GM18520 (cell line): ENCODE data around the gene VPS41.

Source experiments
- ATAC-seq: cut with Tn5 transposase; IDR thresholded peaks from one replicate; pipeline ENCODE4 v1.9.1; 2021; ENCODE audit not compliant: unreplicated experiment

VPS41 gene

GRCh38 chr7:38744746-38745145, 164.2 kb downstream of the VPS41 start:
- no peak for ATAC-seq

DNA sequence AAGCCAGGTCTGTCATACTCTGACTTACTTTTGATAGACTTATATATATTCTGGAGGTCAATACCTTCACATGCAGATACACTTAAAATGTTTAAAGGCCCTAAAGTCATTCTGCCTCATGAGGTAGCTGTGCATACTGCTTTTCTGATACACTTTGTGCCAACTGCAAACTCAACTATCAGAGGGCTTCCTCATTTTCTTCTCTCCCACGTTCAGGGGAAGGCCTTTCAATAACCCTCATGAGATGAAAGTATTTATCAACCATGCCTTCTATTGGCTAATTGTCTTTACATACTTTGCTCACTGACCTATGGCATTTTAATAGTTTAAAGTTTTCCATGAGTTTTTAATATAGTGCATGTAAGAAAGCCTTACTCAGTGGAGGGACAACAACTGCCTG, 165.1 kb downstream of the VPS41 start:
- no peak for ATAC-seq

GRCh38 chr7:38740041-38740440, 168.9 kb downstream of the VPS41 start:
- ATAC-seq, result no peak

DNA sequence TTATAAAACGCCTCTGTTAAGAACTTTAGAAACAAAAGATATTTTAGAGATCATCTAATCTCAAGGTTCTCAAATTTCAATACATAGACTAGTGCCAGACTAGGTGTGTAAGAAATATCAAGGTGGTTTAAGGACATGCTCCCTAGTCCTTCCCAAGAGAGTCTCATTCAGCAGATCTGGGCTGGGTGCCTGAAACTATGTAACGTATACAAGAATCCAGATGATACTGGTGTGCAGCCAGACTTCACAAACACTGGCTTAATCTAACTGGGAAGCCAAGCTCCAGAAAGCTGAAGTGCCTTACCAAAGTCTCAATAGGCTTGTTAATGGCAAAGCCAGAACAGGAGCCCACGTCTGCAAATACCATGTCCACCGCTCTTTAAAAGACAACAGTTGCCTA, 172.9 kb downstream of the VPS41 start:
- ATAC-seq, result no peak

DNA sequence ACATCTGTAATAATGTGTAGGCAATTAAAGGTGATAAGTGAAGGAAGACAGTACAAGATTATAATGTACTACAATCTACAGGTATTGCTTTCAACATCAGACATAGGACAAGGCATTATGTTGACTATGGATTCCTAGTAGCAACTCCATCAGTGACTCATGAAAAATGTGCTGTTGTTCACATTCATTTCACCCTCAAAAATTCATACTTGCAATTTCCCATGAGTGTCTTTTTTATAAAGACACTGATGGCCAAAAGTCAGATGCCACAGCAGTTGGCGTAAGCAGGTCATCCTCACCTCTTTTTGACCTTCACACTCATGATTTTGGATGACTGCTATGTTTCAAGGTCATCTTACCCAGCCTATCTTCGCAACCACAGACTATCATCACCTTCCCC, 177.8 kb downstream of the VPS41 start:
- ATAC-seq, result no peak

DNA sequence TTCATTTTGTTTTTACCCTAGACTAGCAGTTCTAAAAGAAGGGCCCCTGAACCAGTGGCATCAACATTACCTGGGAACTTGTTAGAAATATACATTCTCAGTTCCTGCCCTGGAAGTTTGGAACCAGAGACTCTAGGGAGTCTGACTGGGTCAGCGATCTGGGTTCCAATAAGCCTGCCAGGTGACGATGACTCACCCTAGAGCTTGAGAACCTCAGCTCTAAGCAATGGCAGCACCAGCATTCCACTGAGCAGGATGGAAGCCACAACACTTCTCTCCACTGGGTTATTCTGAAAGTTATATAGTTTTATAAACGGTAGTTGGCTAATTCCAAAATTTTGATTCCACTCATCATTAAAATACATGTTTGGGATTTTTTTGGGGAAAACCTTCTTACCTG, 180.8 kb downstream of the VPS41 start:
- no peak for ATAC-seq

GRCh38 chr7:38727184-38727940, 181.6 kb downstream of the VPS41 start:
- no peak for ATAC-seq

- no peak for ATAC-seq
Measured at GRCh38 chr7:38723327-38723726, 185.7 kb downstream of the VPS41 start.

GRCh38 chr7:38716397-38716796, 192.6 kb downstream of the VPS41 start:
- no peak for ATAC-seq

- no peak for ATAC-seq
Measured at GRCh38 chr7:38709123-38709522, 199.9 kb downstream of the VPS41 start.

GRCh38 chr7:38704751-38705150, 204.2 kb downstream of the VPS41 start:
- ATAC-seq, result no peak

GRCh38 chr7:38704041-38704547, 204.9 kb downstream of the VPS41 start:
- ATAC-seq, result no peak

DNA sequence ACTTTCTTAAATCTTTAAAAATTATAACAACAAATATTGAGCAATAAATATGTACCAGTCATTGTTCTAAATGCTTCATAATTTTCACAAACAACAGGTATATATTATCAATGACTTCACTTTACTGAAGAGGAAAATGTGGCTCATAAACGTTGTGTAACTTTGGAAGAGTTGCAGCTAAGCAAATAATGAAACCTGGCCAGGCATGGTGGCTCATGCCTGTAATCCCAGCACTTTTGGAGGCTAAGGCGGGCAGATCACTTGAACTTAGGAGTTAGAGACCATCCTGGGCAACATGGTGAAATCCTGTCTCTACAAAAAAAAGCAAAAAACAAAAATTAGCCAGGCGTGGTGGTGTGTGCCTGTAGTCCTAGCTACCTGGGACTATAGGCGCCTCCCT, 205.9 kb downstream of the VPS41 start:
- no peak for ATAC-seq

DNA sequence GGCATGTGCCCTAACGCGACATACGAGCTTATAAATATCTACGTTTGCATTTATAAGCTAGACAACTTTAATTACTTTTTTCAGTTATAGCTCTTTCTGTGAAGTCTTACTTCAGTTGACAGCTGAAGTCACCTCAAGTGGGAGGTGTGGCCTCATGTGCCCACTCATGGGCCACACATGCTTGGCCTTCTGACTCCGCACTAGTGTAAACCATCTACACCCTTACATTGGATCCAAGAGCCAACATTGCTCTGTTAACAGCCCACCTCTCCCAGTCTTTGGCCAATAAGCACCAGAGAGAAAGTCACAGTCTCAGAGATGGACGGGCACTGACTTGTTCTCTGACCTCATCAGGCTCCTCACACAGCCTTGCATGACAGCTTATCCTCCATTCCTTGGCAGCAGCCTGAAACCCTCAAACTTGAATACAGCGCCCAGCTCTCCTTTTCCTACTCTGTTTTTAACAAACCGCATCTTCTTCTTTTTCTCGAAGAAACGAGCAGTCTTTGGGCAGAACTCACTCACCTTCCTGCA, 206.9 kb downstream of the VPS41 start:
- no peak for ATAC-seq

DNA sequence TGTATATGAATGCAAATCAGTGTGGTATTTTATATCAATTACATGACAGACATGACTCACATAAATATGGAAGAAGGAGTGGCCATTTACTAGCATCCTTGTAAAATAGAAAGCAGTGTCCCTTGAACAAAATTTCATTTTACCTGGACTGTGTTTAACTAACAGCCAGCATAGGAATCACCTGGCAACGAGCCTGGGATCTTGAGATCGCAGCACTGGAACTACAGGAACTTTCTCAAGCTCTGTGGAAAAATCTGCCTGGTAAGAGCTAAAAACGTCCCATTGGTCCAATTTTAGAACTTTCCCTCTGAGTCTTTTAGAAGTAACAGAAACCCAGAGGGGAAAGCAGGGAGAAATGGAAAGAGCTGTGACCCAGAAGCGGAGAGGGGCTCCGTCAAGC, 208.9 kb downstream of the VPS41 start:
- no peak for ATAC-seq

- no peak for ATAC-seq
Measured at GRCh38 chr7:38699471-38699870, 209.5 kb downstream of the VPS41 start.

- no peak for ATAC-seq
Measured at GRCh38 chr7:38694326-38694725, 214.7 kb downstream of the VPS41 start.

DNA sequence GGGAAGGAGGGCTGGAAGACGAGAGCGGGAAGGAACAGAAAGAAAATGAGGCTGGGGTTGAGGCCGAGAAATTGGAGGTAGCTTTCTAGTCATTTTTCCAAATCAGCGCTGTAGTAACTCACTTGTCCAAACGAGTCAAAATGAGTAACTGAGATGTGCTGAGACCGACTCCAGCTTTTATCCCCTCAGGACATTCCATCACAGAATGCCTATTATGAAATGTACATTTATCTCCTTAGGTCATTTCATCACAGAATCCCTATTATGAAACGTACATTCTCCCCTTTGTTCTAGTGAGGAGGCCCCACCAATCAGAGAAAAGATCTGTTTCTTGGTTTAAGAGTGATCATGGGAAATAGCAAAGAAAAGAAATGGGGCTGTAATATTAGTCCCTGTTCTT, 222.1 kb downstream of the VPS41 start:
- no peak for ATAC-seq

GRCh38 chr7:38685851-38686250, 223.1 kb downstream of the VPS41 start:
- ATAC-seq, result no peak

DNA sequence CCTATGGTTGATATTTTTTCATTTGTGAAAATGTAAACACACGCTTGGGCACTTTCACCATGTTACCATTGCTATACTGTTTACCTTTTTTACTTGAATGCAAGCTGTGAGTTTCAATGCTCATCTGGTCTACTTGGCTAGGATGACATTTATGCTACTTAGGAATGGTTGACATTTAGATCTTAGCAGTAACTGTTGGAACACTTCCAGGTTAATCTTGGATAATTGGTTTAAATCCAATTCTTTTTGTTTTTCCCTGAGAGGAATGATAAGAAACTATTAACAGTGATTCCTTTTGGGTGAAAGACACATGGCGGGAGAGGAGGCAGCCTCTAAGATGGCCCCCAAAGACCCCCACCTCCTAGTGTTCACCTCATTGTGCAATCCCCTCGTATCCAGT, 226.4 kb downstream of the VPS41 start:
- ATAC-seq, result no peak

DNA sequence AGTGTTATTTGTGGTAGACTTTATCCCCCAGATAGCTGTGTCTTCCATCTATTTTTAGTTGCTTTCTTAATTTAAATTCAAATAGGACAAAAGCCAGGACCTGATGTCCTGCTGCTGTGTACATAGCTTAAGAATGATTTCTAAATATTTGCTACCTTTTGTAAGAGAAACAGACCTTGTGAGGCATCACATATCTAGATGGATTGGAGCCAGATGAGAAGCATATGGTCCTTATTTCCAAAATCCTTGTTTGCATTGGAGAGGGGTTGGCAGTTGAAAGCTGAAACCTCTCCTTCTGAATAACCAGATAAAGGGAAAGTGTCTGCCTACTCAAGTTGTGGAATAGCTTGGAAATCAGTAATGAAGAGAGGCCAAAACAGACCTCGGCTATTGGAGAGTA, 227.1 kb downstream of the VPS41 start:
- ATAC-seq, result no peak

DNA sequence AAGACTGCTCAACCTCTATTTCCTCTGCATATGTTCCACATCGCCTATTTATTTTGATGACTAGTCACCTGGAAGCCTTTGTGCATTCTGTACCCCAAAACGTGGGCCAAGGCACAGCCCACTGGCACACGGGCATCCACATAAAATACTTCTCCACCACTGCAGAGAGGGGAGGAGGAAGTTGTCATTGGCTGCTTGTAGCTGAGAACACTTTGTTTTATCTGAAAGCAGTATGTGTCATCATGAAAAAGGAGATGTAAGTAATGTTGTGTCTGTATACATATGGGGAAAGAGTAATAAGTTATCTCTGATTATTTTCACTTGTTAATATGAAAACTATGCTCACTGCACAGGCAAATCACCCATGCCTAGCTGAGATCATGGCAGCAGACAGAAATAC, 229.6 kb downstream of the VPS41 start:
- ATAC-seq, result no peak

GRCh38 chr7:38678698-38679054, 230.3 kb downstream of the VPS41 start:
- ATAC-seq, result no peak
